Lower lobe of right lung (tissue), 2 donors: ENCODE measurements around the gene ARHGAP32. TPM values are rescaled to one million over a fixed set of nuclear protein-coding genes. Genes with fewer than 3 reads are reported as not detected.
A peak's percentile ranks its signal among the peaks of the same experiment; 100 is the strongest.

Experiments used
- ATAC-seq, 2 donors: fragments of 200-7000 bp; cut with Tn5 transposase; one replicate each; pipeline ENCODE4 v1.9.1; 2020 to 2022; ENCODE audit warnings: mild to moderate bottlenecking in 2 of 2, moderate library complexity in 2 of 2
- DNase-seq: peaks from one replicate; pipeline ENCODE4 v3.0.0-alpha.2; 2020
- H3K27ac ChIP-seq: fragments of 200-600 bp; one replicate; pipeline ENCODE4 v1.8.0; 2022
- H3K27me3 ChIP-seq: fragments of 200-600 bp; one replicate; pipeline ENCODE4 v1.8.0; 2022; ENCODE audit warnings: low read depth
- H3K36me3 ChIP-seq: fragments of 200-600 bp; one replicate; pipeline ENCODE4 v1.8.0; 2022; ENCODE audit warnings: mild to moderate bottlenecking
- H3K4me1 ChIP-seq: fragments of 200-600 bp; one replicate; pipeline ENCODE4 v1.8.0; 2022
- H3K4me3 ChIP-seq: fragments of 200-600 bp; one replicate; pipeline ENCODE4 v1.8.0; 2022; ENCODE audit warnings: mild to moderate bottlenecking
- H3K9me3 ChIP-seq: fragments of 200-600 bp; one replicate; pipeline ENCODE4 v1.8.0; 2022
- intact Hi-C: fragments of 100-400 bp; cut with DNase I; formaldehyde crosslinking; loops from one replicate; pipeline ENCODE4 v1.11.0; 2022
- total RNA-seq: library from RNA; stranded (reverse); fragmentation: NEBNext Ultra II Directional; extraction: Animal tissue kit (Norgen Biotek cat#: 25700); gene quantifications from one replicate; pipeline ENCODE4 v1.2.1, GENCODE V29; 2021
- TF ChIP-seq, protein P1 (sequence below): fragments of 200-600 bp; IDR thresholded peaks from one replicate; pipeline ENCODE4 v1.8.0; 2022; ENCODE audit warnings: antibody characterized with exemption, mild to moderate bottlenecking
- donor health status: DM: no; HTN: yes; CAD: no; lungs with severe emphysema.

ARHGAP32 gene
- total RNA-seq, 1 donor from 2014 or later = 27.9 TPM

DNA sequence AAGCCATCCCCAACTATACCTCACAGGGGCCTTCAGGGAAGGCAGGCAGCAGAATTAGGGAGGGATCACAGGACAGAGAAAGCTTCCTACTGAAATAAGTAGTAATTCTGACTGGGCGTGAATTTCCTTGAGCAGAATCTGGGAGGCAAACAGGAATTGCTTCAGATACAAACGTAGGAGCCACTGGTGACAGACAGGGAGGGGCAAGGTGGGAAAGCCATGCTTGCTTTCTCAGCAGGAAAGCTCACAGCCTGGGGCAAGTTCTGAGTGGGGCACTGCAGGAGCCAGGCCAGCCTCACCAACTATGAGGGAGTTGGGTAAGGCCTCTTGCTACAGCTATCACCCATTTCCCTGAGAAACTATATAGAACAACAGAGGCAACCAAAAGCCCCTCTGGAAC, 43.6 kb downstream of the ARHGAP32 start:
- Histone ChIP-seq H3K27ac (no peak overlapping the region), H3K36me3 (no peaks in the 10 kb centered on the region), H3K27me3 (no peaks in the 10 kb centered on the region), H3K9me3 (peaks cover 19% of the 10 kb centered on the region), H3K4me3 (no peak overlapping the region), H3K4me1 (no peaks in the 10 kb centered on the region)
- ATAC-seq (no peak), DNase-seq (no peak)
- intact Hi-C loops = no loop called here
- TF ChIP-seq, protein P1, sequence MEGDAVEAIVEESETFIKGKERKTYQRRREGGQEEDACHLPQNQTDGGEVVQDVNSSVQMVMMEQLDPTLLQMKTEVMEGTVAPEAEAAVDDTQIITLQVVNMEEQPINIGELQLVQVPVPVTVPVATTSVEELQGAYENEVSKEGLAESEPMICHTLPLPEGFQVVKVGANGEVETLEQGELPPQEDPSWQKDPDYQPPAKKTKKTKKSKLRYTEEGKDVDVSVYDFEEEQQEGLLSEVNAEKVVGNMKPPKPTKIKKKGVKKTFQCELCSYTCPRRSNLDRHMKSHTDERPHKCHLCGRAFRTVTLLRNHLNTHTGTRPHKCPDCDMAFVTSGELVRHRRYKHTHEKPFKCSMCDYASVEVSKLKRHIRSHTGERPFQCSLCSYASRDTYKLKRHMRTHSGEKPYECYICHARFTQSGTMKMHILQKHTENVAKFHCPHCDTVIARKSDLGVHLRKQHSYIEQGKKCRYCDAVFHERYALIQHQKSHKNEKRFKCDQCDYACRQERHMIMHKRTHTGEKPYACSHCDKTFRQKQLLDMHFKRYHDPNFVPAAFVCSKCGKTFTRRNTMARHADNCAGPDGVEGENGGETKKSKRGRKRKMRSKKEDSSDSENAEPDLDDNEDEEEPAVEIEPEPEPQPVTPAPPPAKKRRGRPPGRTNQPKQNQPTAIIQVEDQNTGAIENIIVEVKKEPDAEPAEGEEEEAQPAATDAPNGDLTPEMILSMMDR = no peak

DNA sequence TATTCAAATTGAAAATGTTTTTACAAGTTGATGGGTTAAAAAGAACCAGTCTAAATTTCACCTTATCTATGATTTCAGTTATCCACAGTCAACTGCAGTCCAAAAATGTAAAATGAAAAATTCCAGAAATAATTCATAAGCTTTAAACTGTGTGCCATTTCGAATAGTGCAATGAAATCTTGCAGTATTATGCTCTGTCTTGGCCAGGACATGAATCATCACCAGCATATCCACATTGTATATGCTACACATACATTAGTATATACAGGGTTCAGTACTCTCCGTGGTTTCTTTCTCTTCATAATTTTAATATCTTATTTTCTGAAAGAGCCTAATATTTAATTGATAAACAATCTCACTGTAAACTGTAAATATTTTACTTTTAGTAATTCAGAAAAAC, 45.9 kb downstream of the ARHGAP32 start:
- ATAC-seq (no peak), DNase-seq (no peak)
- no peaks in the 10 kb centered on the region for H3K27me3 ChIP-seq
- no peak overlapping the region for H3K27ac ChIP-seq
- TF ChIP-seq, protein P1 = no peak
- intact Hi-C loops = no loop called here
- H3K4me1 ChIP-seq = no peaks in the 10 kb centered on the region
- no peak overlapping the region for H3K4me3 ChIP-seq
- peaks cover 4% of the 10 kb centered on the region for H3K9me3 ChIP-seq
- no peaks in the 10 kb centered on the region for H3K36me3 ChIP-seq

DNA sequence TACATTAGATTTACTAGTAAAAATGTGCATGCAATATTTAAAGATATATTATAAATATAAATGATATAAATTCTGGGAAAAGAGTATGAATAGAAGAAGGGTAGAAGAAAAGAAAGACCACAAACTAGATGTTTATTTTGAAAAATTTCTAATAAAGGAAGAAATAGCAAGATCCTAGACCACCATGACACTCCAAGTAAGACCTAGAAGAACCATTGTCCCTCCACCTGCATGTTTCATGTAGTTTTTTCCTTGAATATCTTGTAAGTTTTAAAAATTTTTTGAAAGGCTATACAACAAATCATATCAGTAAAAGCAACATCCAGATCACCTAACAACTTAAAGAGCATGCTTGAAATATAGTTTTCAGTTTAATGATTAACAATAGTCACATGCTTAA, 46.8 kb downstream of the ARHGAP32 start:
- no peaks in the 10 kb centered on the region for H3K36me3 ChIP-seq
- ATAC-seq = no peak
- TF ChIP-seq, protein P1 = no peak
- no peaks in the 10 kb centered on the region for H3K4me1 ChIP-seq
- intact Hi-C loops = no loop called here
- no peak overlapping the region for H3K27ac ChIP-seq
- DNase-seq = no peak
- H3K4me3 ChIP-seq = no peak overlapping the region
- peaks cover 1% of the 10 kb centered on the region for H3K9me3 ChIP-seq
- H3K27me3 ChIP-seq = no peaks in the 10 kb centered on the region

DNA sequence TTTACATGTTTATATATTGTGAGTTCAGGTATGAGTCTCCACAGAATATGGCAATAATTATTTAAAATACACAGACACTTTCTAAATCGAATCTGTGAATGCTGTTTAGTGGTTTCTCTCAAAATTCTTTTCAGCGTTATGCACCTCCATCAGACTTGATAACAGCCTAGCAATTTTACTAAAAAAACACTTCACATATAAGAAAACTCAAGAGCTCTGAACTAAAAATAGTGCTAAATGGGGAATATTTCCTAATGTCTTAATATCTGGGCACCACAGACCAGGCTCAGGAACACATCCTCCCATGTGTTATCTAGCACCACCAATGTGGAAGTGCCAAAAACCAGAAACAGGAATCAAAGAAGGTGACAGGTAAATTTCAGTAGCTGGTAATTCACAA, 47.9 kb downstream of the ARHGAP32 start:
- intact Hi-C loops = no loop called here
- TF ChIP-seq, protein P1 = no peak
- DNase-seq (no peak), ATAC-seq (no peak)
- Histone ChIP-seq H3K9me3 (no peaks in the 10 kb centered on the region), H3K27ac (no peak overlapping the region), H3K27me3 (no peaks in the 10 kb centered on the region), H3K4me1 (no peaks in the 10 kb centered on the region), H3K36me3 (no peaks in the 10 kb centered on the region), H3K4me3 (no peak overlapping the region)

DNA sequence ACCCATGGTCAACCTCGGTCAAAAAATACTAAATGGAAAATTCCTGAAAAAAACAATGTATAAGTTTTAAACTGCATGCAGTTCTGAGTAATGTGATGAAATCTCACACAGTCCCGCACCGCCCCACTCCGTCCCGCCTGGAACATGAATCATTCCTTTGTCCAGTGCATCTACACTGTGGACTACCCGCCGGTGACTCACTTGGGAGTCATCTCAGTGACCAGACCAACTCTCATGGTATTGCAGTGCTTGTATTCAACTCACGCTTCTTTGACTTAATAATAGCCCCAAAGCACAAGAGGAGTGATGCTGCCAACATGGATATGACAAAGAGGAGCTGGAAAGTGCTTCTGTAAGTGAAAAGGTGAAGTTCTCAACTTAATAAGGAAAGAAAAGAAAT, 48.8 kb downstream of the ARHGAP32 start:
- Histone ChIP-seq H3K4me3 (no peak overlapping the region), H3K27ac (no peak overlapping the region), H3K36me3 (no peaks in the 10 kb centered on the region), H3K4me1 (no peaks in the 10 kb centered on the region), H3K9me3 (no peaks in the 10 kb centered on the region), H3K27me3 (no peaks in the 10 kb centered on the region)
- DNase-seq (peak; percentile 48), ATAC-seq (peak; percentile 68 to 86)
- intact Hi-C loops = no loop called here
- TF ChIP-seq, protein P1 = no peak
